HG02970 (cell line): ENCODE data around the gene EPHA4.
"Not testable (repeated sequence)": the region's sequence is repeated elsewhere in the genome, so short reads cannot be mapped to it uniquely, and the experiment has no call there.

Experiments
- ATAC-seq: cut with Tn5 transposase; IDR thresholded peaks from one replicate; pipeline ENCODE4 v1.9.1; 2021; ENCODE audit warnings: mild to moderate bottlenecking, moderate library complexity, moderate number of reproducible peaks; ENCODE audit not compliant: unreplicated experiment, low FRiP score

Gene EPHA4

DNA sequence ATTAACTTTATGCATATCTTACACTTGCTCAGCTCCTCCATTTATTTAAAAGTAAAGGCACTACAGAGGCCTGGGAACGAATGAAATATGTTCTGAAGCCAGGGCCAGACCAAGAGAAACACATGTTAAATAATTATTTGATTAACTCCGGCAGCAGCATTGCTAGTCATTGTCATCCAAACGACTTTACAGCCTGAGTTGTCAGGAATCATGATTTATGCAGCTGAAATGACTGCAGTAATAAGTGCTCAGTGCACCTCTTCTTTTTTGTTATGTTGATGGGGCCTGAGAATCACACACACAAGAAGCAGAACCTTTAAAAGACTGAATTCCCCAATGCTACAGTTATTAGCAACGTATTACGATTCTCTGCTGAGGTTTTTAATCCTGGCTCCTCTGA, 58.9 kb downstream of the EPHA4 start:
- no peak for ATAC-seq

DNA sequence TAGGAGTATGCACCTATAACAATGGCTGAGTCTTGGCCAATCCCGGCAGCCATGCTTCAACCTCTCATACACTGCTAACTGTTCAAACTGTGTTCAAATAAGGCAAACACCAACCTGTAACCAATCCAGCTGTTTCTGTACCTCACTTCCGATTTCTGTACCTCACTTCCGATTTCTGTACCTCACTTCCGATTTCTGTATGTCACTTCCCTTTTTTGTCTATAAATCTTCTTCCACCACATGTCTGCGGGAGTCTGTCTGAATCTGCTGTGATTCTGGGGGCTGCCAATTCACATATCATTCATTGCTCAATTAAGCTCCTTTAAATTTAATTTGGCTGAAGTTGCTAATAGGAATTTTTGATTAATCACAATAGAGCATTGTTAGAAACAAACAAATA, 60.8 kb downstream of the EPHA4 start:
- ATAC-seq = not testable (repeated sequence)

DNA sequence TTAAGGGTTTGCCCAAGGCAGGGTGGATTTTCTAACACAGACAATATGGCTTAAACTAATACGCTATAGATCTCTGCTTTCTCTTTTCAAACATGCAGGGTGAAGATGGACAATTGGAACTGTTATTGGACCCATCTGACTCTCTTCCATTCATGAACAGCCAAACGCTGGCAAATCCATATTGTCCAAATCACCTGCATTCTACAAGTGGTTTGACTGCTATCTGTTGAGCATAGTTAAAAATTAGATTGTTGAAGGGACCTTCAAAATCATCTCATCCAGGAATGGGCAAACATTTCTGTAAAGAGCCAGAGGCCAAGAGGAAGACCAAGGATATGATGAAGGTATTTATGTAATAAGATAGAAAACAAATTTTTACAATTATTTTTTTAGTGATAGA, 65.6 kb downstream of the EPHA4 start:
- ATAC-seq = no peak

DNA sequence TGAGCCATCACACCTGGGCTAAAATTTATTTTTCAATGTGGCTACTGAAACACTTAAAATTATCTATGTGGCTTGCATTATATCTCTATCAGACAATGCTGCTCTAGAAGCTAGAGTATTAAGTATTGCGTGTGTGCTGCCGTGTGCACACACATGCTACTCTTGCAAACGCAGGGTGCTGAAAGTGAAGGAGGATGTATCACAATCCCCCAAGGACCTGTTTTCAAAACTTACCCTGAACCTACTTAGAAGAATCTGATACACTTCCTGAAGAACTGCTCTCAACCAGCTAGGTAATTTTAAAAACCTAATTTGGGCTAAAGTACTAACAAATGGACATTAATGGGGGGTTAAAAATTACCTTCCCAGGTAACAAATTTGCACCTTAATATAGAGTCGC, 66.5 kb downstream of the EPHA4 start:
- no peak for ATAC-seq

DNA sequence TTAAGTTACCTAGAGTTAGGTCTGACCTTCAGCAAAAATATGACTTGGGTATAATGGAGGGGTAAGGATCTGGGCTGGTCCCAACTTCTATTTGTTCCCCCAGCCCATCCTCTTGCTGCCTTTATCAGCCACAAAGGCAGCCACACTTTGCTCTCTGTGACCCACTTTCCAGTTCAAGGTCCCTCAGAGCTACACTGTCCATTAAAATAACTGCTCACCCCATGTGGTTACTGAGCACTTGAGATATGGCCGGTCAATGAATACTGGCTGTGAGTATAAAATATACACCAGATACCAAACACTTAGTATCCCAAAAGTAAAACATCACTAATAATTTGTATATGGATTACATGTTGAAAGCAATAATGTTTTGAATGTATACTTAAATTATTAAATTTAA, 67.2 kb downstream of the EPHA4 start:
- ATAC-seq = no peak

DNA sequence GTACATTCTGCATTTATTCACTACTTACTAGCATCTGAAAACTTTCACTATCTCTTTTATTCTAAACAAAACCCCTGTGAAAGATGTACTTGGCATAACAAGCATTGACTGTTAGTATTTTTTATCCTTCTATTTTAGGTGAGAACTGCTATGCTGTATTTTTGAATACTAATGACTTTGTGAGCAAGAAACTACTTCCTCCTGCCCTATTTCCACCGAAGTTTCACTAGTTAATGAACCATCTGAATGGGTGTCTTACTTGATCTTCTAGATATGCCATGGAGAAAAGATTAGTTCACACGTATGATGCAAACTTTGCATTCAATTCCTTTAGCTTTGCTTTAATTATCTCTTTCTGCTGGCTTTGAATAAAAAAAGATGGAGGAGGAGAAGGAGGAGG, 68.1 kb downstream of the EPHA4 start:
- no peak for ATAC-seq

DNA sequence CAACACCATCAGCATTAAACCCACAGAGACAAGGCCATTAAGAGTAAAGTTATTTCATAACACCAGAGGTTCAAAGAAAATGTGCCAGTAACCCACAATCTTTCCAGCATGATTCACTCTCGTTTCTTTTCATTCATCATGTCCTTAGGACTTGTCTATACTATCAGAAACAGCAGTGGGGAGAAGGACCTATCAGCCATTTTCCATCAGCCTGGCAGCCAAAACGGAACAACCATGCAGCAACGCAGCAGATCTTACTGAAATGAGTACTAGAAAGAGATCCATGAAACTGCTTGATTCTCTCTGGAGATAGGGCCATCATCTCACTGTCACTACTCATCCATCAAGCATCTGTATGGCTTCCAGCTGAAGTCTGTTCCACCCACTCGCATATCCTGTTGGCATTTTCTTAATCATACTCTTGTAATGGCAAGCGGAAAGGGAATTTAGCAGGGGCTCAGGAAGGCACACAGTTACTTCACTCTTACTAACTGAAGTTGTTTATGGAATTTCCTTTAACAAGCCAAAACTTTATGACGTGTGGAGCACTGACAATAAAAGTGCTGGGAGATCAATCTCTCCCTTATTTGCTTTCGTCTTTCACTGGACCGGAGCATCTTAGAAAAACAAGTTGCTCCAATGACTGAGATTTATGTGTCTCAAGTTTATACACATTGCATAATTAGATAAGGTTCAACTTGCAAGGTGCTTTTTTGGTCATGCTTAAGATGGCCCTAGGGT, 69.7 kb downstream of the EPHA4 start:
- ATAC-seq = no peak

DNA sequence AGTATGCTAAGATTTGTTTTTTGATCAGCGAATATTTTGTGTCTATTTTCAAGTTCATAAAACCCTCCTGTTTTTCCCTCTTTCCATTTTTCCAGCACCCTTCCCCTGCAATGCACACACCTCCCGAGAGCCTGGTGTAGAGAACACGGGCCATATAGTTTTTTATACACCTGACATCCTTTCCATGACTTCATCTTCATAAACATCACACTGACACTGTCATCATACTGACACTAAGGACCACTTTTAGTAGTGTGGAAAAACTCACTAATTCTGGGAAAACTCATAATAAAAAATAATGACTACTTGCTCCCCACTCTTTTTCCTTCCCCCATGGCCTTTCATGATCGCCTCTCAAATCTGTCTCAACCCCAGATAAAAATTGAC, 70.2 kb downstream of the EPHA4 start:
- no peak for ATAC-seq

DNA sequence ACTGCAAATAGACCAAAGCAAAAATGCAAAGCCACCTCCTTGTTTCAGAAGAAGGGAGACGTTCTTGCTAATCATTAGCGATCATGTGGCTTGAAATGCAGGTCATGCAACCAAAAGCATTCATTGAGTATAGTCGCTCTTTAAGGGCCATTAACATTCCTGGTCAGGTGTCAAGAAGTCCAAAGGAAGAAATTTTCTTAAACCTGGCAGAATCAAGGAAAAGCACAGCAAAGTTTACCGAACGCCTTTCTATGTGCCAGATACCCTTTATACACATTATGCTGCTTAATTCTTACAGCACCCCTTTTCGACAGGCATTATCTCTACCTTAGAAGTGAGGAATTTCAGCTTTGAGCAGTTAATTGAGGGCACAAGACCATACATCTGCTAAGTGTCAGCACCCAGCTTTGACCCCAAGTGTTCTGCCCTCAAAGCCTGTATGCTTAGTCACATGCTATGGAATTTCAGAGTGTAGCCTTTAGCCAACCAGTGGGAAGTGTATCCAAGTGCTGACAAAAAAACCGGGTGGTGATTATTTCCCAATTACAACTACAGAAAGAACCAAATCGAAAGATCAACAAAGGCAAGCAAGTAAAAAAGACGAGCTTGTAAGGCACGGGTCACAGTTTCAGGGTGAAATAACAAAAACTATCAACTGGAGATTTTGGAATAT, 70.8 kb downstream of the EPHA4 start:
- ATAC-seq = no peak

DNA sequence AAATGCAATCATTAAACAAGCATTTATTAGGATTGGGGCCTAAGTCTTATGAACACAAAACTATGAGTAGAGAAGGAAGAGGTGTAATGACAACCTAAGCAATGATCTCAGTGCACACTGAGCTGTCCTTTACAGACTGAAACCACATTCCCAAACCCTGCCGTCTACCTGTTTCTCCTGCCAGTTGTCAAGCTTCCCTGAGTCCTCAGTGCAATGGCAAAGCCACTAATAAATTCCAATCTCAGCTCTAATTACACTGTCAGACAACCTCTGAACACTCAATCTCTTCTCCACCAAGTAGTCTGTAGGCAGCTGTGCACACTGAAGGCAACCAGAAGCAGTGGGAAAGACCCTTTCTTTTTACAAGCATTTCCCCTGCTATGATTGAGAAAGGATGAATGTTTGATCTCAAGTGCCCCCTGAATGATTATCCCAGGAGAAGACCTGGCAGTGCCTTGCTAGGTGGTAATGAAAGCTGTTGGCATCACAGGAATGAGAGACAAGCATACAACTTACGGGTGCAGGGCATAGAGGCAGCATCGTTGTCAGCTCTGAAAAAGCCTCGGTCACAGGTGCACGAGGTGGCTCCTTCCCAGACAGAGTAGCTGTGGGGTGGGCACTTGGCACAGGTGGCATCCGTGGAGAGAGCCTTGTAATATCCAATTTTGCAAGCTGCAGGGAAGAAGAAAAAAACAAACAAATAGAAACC, 71.4 kb downstream of the EPHA4 start:
- ATAC-seq = no peak

DNA sequence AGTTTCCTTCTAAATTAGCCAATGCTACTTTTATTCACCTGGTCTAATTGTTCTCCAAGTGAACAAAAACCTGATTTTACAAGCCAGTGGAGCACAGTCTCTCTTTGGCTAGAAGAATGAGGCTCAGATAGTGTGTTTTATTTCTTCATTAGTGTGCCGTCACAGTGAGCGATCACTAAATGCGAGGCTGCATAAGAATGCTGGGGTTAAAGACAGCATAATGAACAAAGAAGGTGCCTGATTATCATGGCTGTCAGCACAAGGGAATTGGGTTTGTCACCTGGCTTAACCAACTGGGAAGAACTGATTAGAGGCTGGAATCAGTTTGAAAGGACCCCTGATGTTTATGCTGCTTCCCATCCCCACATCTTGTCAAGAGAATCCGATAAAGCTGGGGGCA, 76.4 kb downstream of the EPHA4 start:
- ATAC-seq = no peak

DNA sequence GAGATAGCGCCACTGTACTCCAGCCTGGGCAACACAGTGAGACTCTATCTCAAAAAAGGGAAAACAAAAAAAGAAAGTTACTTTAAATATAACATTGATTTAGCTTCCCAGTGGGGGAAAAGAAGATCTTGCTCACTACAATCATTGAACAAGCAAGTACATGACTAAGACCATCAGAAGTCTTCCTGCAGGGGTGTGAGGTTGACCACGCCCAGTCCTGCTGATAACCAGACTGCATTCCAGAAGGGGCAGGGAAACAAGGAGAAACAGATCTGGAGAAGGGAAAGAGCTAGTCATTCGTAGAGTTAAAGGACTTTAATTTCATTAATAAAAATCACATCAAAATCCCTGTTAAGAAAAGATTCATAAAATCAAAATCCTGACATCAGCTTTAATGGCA, 77.5 kb downstream of the EPHA4 start:
- ATAC-seq = no peak

DNA sequence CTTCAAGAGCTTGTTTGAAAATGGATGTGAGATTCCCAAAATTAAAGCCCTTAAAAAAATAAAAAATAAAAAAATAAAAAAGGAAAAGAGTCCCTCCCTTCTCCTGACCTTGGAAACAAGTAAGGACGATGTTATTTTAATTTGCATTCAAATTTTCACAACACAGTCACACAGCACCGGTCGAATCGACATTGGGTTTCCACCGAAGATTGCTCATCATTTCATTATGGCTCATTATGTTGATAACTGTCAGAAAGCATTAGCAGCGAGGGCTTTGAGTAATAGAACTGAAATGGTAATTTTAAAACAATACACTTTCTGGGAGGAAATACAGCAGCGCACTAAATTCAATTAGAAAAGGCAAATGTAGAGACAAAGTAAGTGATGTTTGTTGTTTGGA, 78.7 kb downstream of the EPHA4 start:
- ATAC-seq = no peak

DNA sequence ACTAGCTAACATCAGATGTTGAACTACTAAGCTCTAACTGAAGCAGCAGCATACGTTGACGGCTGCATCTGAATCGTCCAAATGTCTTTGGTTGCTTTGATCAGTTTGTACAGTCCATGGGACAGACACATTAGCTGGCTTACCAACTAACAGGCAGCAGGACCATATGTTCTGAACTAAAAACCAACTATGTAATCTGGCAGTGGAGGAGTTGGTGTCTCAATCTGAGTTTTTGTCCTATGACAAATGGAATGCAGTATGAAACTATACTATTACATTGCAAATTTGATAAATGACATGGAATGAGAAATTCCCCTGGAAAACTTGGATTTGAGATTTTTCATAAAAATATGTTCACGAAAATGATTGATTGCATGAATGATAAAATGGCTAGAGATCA, 79.5 kb downstream of the EPHA4 start:
- ATAC-seq = no peak

DNA sequence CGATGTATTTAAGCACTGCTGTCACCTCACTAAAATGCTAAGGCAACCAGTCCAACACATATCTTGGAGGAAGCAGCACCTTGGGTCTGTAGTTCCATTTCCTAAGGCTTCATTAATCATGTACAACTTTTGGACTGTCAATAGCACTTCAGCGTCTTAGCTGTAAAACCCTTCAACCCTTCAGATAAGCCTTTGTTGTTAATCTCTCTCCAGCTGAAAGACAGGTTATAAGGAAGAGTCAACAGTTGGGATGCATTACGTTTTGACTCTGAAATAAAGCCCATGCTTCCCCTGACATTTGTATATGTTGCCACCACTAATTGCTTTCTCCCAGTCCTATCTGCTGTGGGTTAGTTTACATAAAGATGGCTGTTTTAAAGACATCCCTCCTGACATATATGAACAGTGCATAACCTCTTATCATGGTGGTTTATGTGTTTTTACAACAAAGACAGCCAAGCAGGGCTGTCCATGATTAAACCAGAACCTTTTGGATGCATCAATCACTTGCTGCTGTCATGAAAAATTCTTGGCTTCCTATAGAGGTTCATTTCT, 81.5 kb downstream of the EPHA4 start:
- ATAC-seq = no peak

DNA sequence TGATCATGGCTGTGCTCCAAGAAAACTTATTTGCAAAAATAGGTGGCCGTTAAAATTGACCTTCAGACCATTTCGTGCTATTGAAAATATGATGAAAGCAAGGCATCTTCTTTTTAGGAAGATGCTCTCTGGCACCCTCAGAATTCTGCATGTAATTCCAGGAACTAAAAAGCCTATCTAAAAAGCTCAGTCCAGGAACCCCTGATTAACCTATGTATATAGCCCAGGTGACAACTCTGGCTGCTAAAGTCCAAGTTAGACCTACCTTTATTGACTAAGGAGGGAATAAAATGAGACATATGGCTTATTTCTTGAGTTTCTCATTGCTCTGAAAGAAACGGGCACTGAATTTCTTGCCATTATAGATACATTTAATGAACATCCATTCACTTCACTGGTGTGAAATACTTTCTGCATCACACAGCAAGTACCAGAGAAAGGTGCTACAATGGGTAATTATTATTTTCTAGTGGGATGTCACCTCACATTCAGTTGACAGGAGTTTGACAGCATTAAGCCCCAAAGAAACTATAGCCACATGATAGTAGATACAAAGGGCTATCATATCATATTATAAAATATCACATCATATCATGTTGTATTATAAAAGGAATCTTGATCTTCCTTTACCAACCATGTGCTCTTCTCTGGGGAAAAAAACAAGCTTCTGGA, 83.8 kb downstream of the EPHA4 start:
- no peak for ATAC-seq

DNA sequence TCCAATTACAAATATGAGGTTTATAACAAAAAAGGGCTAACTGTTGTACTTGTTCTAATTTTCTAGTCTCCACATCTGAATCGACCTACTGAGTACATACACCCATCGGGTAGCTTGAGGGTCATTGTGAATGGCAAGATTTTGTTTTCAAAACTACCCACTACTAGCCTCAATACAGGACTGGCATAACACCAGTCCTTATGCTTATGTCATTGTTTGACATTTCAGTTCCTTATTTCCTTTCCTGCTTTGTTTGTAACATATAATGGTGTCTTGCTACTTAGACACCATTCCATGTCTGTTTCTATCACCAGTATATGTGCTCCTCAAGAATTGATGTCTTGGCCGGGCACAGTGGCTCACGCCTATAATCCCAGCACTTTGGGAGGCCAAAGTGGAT, 86.0 kb downstream of the EPHA4 start:
- no peak for ATAC-seq

DNA sequence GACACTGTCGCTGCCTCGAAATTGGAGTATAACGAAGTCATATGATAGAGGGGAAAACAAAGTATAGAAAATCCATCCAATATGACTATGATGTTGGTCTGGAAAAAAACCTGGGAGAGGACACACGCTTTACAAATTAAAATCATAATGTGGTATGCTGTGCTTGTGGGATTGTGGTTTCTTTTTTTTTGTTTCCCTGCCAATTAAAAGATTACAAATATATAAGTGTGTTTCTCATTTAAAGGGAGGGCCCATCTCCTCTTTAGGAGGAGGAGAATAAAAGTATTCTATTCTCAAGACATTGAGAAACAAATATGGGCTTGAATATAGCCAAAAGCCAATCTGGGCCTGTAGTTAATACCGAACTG, 86.6 kb downstream of the EPHA4 start:
- no peak for ATAC-seq

DNA sequence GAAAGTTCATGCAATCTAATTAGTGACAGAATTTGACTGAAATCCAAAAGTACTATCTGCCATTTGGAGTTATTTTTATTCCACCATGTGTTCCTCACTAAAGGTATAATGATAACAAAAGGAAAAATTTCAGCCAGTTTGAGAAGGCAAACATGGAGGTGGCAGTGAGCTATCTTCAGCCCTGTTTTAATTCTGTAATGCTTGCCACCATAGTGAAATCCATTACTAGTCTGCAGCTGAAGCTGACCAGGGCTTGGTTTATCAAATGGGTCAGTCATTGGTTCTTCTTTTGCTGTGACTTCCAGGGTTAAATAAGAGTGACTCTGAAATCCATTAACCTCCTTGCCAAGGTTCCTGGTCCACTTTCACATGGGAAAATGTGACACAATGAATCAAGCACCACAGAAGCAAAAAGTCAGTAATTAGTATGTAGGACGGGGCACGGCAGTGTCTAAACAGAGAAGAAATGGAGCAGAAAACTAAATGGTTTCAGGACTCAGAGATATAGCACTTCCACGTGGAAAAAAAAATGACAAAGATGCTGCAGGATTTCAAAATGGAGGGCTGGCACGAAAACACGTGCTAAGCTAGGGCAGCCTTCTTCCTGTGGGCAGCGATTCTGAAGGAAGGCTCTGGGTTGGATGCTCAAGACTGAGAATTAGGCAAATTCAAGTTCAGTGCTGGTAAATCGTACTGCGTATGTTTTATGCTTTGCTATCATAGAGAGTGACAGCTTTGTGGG, 87.2 kb downstream of the EPHA4 start:
- no peak for ATAC-seq
